SIG-M5 treated with dmso at 0.1 percent for 504 hours (cell line): ENCODE results near the gene CYP3A4.
"Not testable (repeated sequence)": the region's sequence is repeated elsewhere in the genome, so short reads cannot be mapped to it uniquely, and the experiment has no call there.

Source experiments
- DNase-seq: peaks from one replicate; lab custom pipeline; 2025; ENCODE audit not compliant: unreplicated experiment; lab: John Stamatoyannopoulos, UW

The CYP3A4 gene

DNA sequence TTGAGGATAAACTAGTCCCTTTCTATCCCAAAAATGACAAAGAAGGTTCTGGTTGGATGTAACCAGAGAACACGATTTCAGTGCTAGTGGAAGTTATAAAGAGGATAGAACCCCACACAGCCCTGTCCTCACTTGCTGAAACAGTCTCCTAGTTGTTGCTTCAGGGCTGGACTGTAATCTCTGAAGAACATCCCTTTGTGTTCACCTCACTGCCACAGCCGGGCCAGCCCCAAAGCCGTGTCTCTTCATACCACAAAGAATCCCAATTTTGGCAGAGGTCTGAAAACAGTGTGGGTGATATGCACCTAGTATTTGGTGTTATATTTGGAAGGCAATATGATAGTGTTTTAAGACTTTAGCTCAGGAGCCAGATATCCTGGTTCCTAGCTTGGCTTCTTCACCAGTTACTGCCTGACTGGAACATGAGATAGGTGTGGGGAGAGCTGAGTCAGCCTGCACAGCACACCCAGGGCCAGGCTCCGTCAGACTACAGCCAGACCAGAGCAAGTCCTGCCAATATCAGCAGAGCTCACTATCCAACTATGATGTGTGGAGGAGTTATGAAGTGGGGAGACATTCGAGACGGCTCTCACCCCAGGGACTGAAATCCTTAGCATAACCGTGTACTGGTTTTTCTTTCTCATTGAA, 21.2 kb downstream of the CYP3A4 start:
- DNase-seq: no peak

DNA sequence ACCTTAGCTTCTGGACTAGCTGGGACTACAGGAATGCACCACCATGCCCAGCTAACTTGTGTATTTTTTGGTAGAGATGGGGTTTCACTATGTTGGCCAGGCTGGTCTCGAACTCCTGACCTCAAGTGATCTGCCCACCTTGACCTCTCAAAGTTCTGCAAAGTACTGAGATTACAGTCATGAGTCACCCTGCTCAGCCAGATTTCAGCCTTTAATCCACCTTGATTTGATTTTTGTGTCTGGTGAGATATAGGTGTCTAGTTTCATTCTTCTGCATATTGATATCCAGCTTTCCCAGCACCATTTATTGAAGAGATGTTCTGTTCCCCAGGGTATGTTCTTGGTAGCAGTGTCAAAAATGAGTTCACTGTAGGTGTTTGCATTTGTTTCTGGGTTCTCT, 28.9 kb downstream of the CYP3A4 start:
- no peak for DNase-seq

DNA sequence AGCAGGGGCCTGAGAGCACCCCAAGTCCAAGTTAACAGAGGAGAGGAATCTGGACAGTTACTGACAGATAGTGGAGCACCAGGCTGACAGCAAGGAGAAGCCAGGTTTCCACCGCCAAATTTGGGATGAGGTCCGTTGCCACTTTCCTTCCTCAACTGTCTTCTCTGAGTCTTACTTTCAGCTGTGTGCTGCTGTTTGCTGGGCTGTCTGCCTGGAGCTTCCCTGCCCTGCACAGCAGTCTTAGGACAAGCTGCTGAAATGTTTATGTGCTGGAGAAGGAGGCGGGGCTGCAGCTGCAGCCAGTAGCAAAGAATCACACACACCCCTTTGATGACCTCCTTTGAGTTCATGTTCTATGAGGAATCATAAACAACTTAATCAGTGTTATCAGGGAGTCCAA, 31.6 kb downstream of the CYP3A4 start:
- DNase-seq: no peak

DNA sequence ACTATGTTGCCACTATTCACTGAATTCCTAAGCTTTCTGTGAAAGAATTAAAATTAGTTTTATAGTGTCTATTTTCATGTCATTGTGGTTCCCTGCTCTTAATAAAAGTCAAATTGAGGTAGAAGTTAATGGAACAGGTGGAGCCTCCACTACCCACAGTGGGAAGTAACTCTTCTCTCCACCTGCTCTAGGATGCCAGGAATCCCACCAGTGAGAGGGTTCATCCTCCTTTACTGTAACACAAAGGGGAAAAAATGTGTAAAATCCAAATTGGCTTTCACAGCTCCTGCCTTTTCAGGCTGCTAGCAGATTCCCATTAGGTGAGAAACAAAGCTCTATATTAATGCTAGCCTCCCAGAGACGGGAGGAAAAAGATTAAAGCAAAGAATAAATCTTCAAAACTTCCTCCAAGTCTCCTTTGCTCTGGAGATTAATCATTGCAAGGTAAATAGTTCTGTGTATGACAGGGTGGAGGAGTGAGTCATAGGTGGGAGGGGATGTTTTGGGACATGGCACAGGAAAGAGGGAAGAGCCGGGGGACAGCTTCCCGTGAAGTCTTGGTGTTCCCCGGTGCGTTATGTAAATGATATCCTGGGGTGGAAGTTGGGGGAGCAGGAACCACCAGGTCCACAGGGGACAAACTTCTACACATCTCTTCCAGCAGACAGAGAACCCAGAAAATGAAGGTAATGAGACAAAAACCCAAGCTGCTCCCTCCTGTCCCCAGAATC, 32.5 kb downstream of the CYP3A4 start:
- not testable (repeated sequence) for DNase-seq

DNA sequence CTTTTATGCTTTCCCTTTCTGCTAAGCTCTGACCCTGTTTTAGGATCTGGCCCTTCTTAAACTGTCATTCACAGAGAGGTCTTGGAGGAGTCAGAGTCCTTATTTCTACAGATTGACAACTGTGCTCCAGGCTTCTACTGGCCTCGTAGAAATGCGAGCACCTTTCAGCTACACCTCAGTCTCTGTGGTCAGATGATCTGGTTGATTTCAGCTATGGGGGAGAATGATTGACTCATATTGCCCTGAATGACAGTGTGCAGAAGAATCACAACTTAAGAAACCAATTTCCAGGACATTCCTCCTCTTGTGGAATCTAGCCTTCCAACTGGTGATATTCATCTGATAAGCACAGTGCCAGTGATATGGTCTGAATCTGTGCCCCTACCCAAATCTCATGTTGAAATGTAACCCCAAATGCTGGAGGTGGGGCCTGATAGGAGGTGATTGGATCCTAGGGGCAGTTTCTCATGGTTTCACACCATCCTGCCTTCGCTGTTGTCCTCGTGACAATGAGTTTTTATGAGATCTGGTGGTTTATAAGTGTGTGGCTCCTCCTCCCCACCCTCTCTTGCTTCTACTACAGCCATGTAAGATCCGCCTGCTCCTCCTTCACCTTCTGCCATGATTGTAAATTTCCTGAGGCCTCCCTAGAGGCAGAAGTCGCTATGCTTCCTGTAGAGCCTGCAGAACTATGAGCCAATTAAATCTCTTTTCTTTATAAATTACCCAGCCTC, 35.0 kb downstream of the CYP3A4 start:
- DNase-seq: no peak

DNA sequence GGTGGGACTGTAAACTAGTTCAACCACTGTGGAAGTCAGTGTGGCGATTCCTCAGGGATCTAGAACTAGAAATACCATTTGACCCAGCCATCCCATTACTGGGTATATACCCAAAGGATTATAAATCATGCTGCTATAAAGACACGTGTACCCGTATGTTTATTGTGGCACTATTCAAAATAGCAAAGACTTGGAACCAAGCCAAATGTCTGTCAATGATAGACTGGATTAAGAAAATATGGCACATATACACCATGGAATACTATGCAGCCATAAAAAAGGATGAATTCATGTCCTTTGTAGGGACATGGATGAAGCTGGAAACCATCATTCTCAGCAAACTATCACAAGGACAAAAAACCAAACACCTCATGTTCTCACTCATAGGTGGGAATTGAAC, 37.1 kb downstream of the CYP3A4 start:
- DNase-seq: not testable (repeated sequence)

DNA sequence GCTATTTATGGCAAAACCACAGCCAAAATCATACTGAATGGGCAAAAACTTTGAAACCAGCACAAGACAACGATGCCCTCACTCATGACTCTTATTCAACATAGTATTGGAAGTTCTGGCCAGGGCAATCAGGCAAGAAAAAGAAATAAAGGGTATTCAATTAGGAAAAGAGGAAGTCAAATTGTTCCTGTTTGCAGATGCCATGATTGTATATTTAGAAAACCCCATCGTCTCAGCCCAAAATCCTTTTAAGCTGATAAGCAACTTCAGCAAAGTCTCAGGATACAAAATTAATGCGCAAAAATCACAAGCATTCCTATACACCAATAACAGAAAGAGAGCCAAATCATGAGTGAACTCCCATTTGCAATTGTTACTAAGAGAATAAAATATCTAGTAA, 38.6 kb downstream of the CYP3A4 start:
- not testable (repeated sequence) for DNase-seq

DNA sequence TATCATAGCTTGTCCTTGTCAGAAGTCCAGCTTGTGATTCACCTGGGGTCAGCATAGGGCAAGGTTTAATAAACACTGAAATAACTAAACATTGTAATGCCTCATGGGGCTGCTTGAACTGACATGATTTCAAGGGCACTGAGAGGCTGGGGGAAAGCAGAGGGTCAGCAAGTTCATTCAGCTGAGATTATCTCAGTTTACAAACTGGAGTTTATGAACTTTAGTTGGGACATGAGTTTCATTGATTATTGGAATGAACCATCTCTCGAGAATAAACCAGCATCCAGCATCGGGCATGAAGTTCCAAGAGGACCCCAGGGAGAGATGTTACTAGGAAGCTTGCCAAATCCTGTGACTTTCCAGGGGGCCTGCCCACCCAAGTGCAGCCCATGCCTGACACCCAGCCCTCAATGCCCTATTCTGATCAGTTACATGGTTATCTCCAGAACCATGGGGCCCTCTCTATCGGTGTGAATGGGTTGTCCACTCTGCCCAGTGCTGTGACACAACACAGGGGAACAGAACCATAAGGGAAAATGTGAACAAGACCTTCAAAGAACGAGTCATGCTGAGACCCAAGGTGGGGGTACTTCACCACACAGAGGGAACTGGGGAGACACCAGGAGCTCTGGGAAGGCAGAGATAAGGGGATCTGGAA, 41.1 kb downstream of the CYP3A4 start:
- DNase-seq: no peak

DNA sequence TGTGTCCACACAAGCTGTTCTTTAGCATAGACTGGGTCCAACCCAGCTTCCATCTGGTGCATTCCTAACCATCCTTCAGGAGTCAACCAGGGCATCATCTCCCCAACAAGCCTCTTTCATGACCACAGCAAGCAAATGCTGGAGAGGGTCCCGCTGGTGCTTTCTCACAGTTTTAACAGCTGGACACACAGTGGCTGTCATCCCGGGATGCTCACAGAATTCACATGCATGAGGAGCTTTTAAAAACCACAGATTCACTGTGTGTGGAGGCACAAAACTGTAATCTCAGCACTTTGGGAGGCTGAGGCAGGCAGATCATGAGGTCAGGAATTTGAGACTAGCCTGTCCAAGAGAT, 42.6 kb downstream of the CYP3A4 start:
- no peak for DNase-seq

DNA sequence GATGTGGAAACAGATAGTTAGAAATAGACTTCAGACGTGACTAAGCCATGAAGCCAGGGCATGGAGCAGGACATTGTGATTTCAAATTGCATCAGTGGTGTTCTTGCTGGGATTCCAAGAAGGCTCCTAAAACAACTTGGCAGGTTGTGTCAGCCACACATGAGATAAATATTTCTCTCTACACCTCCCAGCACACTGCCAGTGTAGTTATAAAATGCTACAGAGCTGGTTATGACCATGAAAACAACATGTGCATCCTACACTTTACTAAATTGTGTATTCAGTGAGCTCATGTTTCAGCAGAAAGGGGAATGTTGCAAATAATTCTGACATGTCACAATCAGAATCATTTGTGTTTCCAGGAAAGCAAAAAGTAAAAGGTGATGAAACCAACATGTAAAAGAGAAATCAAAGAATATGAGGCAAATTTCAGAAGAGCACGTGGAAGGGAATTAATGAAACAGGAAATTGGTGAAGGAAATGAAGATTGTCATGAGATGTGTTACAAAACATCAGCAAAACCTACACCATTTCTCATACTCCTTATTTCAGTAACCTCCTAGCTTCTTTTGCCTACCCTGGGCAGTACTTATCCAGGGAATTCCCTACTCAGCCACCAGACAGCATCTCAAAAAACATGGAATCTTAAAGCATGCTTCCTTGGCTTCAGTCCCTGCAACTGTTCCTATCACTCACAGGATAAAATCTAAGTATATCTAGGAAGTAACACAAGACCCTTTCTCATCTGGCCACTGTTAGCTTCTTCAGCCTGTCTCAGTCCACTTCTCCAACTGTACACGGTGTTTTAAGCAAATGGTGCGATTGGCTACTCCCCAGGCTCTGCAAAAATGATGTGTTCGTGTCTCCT, 43.2 kb downstream of the CYP3A4 start:
- no peak for DNase-seq

DNA sequence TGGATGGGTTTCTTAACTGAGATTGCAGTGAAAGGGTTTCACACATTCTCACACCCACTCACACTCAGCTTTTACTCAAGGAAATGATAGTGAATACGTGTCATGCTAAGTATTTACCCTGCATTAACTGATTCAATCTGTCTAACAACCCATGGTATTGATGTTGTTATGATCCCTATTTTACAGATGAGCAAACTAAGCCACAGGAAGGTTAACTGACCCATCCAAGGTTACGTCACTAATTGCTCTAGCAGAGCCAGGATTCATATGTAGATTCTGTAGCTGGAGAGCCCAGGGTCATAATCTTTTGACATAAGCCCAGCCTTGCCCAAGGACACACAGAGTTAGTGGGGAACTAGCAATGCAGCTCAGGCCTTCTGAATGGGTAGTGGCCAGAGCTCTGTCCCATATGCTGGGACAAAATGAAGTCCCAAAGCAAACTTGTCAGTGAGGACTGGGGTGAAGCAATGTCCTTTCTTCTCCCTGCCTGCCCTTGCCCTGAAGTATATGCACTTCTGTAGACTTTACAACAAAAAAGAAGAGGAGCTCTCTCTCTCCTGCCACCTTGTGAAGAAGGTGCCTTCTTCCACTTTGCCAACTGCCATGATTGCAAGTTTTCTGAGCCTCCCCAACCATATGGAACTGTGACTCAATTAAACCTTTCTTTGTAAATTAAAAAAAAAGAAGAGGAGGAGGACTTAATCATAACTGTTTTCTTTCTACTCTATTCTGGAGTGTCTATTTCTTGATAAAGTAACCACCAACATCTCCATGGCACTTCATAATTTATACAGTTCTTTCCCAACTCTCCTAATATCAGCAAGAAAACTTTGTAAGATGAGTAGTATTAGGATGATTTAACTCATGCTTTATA, 44.0 kb downstream of the CYP3A4 start:
- DNase-seq: no peak

DNA sequence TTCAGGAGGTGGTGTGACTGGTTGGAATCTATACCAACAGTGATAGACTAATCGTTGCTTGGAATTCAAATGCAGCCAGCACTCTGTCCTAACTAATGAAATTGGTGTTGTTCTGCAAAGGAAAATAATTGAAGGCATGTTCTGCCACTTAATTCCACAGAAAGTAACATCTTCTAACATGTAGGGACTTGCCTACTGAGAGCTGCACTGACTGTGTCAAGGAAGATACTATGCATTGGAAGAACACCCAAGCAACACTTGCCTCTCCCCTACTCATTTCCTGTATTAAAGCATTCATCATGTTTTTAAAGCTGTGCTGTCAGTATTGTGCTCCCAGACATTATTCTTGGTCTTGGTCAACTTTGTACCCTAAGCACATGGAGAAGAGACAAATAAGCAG, 46.3 kb downstream of the CYP3A4 start:
- DNase-seq: no peak

DNA sequence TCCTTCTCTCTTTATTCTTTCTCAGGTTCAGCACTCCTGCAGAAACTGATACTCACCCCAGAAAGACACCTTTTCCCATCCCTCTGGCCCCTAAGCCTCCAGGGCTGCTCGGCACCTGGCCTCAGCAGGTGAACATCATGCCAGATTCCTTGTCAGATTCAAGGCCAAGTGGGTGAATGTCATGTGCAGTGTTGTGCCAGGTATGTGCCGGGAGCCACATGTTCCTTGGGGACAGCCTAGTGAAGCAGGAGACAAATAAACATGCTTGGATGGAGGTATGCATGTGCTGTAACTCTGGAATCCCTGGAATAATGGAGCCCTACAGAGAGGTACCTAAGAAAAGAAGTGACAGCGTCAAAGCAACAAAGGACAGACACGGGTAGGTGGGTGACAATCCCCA, 47.3 kb downstream of the CYP3A4 start:
- not testable (repeated sequence) for DNase-seq

DNA sequence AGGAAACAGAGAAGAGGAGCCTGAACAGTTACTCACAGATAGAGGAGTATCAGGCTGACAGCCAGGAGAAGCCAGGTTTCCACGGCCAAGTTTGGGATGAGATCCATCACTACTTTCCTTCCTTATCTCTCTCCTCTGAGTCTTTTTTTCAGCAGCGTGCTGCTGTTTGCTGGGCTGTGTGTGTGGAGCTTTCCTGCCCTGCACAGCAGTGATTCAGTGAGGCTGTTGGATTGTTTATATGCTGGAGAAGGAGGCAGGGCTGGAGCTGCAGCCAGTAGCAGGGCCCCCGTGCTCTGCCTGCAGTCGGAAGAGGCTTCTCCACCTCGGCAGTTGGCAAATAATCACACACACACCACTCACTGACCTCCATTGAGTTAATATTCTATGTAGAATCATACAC, 49.0 kb downstream of the CYP3A4 start, which contains the start of gene CYP3A7:
Gene CYP3A7, minus strand, starts transcription at position 210 of the 400 bp plus-strand sequence. Its CDS starts 103 bp downstream, at position 107.
- DNase-seq: no peak

DNA sequence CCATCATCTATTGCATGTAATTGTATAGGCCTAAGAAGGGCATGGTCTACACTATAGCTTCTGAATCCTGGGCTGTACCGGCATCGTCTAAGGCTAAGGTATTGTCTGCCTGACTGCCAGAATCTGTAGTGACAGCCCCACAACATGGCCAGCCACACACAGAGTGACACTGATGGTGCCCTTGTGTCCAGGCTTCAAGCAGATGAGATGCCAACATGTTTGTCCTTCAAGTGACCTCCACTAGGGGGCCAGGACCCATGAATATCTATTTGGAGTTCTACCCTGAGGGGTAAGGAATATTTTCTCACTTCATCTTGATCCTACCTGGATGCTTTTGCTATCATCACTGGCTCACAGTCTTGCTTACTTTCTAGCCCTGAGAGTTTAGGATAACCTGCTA, 50.5 kb downstream of the CYP3A4 start:
- DNase-seq: no peak

DNA sequence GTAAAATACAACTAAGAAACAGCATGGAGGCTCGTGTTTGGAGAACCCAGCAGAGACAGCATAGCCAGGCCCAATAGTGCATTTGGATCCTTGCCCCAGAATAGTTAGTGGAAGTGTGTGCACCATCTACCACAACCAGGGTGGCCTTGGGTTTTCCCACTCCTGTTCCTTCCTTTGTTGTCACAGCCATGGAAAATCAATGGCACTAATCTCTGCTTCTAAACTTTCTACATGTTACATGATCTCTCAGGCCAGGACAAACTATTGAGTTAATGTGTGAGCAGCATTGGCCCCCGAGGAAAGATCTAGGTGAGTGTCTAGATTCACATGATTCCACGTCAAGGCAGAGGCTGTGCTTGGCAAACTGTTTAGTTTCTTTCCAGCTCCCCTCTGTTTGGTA, 51.0 kb downstream of the CYP3A4 start:
- DNase-seq: no peak

DNA sequence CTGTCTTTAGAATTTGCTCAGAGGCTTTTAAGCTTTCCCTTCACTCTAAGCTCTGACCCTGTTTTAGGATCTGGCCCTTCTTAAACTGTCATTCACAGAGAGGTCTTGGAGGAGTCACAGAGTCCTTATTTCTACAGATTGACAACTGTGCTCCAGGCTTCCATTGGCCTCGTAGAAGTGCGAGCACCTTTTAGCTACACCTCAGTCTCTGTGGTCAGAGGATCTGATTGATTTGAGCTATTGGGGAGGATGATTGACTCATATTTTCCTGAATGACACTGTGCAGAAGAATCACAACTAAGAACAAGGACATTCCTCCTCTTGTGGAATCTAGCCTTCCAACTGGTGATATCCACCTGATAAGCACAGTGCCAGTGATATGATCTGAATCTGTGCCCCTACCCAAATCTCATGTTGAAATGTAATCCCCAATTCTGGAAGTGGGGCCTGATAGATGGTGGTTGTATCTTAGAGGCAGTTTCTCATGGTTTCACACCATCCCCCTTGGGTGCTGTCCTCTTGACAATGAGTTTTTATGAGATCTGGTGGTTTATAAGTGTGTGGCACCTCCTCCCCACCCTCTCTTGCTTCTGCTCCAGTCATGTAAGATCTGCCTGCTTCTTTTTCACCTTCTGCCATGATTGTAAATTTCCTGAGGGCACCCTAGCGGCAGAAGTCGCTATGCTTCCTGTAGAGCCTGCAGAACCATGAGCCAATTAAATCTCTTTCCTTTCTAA, 52.2 kb downstream of the CYP3A4 start:
- DNase-seq: no peak

DNA sequence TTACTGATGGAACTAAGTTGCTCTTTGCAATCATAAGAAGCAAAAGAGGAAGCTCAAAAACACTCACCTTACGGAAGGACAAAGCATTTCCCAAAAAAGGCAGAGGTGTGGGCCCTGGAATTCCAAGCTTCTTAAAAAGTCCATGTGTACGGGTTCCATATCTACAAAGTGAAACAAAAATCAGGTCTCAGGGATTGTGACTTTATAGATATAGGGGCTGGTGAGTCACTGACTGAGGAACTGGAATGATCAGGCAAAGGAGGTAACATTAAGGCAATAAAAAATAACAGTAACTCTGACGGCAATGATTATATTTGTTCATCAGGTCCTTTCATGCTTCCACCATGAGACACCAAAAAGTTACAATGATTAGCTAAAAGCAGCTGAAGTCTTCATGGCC, 53.0 kb downstream of the CYP3A4 start:
- no peak for DNase-seq

DNA sequence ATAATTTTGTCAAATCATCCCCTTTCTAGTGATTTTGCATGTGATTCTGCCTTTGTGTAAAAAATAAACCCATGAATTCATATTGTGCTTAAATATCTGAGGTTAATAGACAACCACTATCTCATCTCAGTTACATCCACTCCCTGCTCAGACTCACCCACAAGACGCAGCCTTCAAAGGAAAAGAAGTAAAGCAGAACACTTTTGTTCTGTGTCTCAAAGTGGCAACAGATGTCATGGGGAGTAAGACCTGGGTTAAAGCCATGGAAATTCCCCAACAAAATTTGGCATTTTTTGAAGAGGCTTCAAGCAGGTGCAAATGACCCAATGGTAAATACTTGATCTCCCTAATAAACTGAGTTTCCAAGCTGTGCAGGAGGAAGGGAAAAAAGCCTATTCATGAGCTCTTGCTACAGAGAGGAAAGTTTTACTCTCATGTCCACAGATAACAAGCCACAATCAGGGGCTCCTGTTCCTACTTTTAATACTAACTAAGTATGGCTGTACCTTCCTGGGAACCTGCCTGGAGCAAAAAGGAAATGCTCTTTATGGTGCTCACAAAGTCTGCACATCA, 53.7 kb downstream of the CYP3A4 start:
- no peak for DNase-seq
